Embryonic facial prominence (tissue), 1 donor: ENCODE data around the gene PIK3R5.
"Not testable (repeated sequence)": the region's sequence is repeated elsewhere in the genome, so short reads cannot be mapped to it uniquely, and the experiment has no call there.

Experiments
- DNase-seq: peaks from one replicate; pipeline ENCODE4 v3.0.0-alpha.2; 2016; ENCODE audit errors: extremely low spot score

The PIK3R5 gene, protein sequence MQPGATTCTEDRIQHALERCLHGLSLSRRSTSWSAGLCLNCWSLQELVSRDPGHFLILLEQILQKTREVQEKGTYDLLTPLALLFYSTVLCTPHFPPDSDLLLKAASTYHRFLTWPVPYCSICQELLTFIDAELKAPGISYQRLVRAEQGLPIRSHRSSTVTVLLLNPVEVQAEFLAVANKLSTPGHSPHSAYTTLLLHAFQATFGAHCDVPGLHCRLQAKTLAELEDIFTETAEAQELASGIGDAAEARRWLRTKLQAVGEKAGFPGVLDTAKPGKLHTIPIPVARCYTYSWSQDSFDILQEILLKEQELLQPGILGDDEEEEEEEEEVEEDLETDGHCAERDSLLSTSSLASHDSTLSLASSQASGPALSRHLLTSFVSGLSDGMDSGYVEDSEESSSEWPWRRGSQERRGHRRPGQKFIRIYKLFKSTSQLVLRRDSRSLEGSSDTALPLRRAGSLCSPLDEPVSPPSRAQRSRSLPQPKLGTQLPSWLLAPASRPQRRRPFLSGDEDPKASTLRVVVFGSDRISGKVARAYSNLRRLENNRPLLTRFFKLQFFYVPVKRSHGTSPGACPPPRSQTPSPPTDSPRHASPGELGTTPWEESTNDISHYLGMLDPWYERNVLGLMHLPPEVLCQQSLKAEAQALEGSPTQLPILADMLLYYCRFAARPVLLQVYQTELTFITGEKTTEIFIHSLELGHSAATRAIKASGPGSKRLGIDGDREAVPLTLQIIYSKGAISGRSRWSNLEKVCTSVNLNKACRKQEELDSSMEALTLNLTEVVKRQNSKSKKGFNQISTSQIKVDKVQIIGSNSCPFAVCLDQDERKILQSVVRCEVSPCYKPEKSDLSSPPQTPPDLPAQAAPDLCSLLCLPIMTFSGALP

DNA sequence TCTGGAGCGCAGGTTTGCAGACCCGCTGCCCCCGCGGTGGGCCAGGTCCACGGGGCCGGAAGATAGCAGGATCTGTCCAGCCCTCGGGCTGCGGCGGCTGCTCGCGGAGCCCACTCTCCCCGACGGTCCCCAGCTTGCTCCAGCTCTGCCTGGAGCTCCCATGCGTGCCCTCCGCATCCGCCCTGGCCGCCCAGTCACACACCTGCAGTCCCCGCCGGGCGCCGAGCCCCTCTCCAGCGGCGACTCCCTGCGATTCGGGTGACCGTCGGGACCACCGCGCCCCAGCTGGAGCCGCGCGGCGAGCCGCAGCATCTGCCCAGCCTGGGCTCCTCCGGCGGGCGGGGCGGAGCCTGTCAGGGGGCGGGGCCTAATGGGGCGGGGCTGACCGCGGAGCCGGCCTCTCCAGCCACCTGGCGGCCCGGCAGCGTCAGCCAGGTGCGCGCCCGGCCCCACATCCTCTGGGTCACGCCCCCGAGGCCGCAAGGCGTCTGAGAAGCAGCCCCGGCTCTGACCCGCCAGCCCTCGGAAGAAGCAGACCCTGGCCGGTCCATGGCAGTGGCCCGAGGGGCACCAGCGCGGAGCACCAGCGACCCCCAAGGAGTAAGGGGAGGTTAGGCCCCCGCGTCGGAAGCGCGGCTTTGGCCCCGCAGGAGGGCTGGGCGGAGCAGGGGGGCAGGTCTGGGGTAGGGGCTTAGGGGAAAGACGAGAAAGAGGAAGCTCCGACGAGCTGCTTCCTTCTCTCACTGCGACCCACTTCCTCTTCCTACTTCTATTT lies at the start of gene PIK3R5:
TSS of gene PIK3R5 (minus strand) at position 314 of the 775 bp plus-strand sequence. CDS start 54,213 bp downstream, outside the sequence.
- no peak for DNase-seq

DNA sequence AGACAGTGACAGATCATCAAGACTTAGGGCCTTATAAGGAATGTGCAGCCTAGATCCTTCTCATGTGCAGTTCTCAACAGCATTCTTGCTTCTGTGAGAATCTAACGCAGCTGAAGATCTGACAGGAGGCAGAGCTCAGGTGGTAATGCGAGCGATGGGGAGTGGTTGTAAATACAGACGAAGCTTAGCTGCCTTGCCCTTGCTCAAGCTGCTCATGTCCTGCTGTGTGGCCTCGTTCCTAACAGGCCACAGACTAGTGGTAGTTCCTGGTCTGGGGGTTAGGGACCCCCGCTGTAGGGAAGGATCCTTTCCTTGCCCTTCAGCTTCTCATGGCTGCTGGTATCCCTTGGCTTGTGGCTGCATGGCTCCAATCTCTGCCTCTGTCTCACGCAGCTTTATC lies 45.5 kb upstream of the PIK3R5 start:
- no peak for DNase-seq

DNA sequence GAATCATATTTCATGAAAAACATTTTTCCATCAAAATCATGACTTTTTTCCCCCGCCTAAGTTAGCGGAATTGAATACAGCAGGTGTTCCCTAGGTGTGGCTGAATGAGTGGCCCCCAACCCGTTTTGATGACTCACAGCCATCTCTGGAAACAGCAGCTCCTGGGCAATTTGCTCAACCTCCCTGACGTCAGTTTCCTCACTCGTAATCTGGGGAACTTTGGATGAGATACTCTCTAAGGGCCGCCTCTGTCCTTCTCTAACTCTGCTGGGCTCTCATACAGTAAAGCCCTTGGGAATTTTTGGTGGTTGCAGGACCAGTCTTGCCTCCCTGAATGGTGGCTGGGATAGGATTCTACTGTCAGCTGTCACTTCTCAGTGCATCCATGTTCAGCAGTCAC lies 44.2 kb upstream of the PIK3R5 start:
- no peak for DNase-seq

DNA sequence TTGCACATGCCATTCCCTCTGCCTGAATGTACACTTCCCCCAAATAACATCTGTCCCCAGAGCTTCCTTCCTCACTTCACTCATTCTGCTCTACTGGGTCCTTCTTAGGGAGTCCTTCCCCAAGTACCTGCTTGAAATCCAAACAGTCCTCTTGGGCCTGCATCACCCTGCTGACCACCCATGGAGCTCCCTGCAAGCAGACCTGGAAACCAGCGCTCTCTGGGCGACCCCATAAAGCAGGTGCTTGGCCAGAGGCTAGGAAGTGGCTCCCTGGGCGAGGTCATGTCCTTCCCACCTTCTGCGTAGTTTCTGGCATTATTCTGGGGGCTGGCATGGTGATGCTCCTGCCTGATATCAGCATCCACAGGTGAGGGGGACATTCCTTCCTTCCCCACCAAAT lies 43.6 kb upstream of the PIK3R5 start:
- DNase-seq, result no peak

DNA sequence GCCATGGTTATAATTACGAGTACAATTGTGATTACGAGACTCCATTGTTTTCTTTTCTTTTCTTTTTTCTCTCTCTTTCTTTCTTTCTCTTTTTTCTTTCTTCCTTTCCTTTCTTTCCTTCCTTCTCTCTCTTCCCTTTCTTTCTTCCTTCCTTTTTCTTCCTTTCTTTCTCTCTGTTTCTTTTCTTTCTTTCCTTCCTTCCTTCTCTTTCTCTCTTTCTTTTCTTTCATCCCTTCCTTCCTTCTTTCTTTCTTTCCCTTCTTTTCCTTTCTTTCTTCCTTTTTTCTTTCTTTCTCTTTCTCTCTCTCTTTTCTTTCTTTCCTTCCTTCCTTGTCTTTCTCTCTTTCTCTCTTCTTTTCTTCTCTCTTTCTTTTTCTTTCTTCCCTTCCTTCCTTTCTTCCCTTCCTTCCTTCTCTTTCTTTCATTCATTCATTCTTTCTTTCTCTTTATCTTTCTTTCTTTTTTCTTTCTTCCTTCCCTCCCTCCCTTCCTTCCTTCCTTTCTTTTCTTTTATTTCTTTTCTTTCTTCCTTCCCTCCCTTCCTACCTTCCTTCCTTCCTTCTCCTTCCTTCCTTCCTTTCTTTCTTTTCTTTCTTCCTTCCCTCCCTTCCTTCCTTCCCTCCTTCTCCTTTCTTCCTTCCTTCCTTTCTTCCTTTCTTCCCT lies 41.7 kb upstream of the PIK3R5 start:
- DNase-seq, result no peak

DNA sequence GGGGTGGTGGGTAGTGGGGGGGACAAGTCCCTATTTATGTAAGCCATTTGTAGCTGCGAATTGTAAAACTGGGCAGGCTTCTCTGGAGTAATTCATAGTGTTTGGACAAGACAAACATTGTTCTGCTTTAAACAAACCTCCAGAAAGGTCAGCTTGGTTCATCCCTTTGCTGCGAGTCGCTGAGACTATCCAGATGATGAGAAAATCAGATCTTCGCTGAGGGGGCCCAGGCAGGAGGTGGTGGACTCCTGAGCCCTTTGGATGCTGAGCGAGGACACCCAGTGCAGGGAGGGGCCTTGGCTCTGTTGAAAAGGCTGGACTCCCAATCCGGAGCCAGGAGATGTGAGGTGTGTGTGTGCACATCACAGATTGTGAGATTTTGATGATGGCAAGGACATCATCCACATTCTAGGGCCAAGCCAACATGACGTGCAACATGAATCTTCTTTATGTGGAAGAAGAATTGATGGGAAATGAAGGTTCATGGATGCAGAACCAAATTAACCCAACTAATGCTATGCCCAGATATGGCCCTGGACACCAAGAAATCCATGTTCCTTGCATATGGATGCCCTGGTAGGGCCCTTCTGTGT lies 40.8 kb upstream of the PIK3R5 start:
- no peak for DNase-seq

DNA sequence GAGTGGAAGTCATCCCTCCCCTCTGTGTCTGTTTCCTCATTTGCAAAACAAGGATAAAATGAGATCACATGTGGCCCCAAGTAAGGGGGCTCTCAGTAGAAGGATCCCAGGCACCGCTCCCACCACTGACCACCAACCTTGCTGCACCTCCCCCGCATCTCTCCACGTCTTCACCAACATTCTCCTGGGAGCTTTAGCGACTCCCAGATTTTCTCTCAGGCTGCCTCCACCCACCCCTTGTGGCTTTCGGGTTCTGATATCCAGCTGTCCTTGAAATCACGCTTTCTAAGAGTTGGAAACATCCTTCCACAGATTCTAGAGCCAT lies 39.4 kb upstream of the PIK3R5 start:
- DNase-seq, result no peak

DNA sequence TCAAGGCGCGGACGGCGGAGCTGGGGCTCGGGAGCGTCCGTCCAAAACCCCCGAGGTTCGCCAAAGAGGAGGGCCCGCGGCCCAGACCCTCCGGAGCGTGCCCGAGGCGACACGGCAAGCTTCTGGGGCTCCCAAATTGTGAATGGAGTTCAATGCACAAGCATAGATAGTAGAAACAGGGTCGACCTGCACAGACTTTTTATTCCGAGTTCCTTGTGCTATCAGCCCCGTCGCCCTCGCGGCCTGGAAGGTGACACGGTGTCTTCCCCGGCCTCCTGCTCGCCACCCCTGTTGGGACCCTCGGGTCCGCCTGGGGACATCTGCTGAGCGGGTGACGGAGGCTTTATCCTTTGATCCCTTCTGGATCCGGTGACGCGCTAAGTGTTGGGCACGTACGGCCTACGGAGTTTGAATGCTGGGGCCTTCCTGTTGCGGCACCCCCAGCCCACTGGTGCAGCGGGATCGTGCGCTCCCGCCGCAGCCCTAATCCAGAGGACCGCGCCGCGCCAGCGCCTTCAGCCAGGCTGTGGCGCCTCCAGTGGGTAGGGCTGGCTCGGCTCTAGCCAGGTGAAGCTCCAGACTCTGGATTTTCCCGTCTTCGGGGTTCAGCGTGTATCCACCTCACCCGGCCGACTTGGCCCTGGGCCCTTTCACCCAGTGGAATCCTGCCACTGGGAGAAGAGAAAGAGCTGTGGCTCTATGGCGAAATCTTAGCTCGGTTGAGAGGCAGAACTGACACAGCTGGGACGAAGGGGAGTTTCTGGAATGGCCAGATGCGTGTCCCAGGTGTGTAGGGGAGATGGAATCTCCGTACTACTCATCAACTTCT lies 38.8 kb upstream of the PIK3R5 start:
- DNase-seq, result no peak

DNA sequence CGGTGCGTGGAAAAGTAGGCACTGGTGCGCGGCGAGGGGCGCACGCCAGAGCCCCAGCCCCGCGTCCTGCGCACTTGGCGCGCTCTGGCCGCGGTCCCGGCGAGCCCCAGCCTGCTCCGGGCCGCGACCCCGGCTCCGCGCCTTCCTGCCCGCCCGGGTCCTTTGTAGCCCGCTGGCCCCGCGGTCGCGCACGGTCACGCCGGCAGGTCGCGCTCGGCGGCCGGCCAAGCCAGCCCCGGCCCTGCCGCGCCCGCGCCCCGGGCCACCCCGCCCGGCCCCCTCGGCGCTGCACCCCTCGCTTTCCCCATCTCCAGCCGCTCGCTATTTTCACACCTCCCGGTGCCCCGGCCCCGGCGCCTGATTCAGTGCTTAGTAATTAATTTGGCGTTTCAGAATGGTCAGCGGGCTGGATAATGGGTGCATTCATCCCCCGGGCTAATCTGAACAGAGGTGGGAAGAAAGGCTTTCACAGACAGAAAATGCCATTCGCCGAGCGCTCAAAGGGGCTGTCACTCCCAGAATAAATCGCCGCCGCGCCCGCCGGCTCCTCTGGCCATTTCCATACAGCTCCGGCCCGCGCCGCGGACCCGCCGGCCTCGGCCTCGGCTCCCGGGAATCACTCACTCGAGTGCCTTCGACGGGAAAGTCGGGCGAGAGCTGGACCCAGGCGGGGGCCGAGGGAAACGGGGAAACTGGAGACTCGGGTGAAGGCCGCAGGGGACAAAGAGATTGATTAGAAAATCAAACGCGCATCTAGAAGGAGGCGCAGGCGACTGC lies 38.0 kb upstream of the PIK3R5 start:
- no peak for DNase-seq

DNA sequence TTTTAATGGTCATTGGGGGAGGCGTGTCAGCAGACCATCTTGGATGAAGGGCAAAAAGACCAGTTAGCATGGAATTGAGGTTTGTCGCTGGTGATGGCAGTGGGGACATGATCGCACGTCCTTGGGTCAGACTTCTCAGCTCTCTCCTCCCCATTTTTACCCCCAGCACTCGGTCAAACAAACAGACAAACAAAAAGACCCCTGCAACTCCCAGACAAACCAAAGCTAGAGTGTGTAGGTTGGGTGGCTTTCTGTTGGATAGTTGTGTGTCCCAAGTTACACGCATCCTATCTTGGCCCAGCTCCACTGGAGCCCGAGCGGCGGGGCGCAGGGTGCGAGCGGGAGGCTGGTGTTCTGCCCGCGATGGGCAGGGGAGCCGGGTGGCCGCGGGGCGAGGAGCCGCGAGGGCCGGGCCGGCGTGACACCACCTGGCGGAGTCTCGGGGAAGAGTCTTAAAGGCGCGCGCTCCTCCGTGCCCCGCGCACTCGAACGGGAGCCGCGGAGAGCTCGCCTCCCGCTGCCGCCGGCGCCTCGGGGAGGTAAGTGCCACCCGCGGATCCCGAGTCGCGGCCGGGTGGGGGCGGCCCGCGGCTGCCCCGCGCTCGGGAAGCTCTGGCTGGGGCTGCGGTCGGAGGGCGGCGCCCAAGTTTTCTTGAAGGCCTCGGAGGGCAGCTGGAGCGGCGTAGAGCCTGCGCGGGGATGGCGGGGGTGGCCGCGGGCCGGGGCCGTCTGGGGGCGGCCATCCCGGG lies 37.3 kb upstream of the PIK3R5 start:
- DNase-seq, result no peak

DNA sequence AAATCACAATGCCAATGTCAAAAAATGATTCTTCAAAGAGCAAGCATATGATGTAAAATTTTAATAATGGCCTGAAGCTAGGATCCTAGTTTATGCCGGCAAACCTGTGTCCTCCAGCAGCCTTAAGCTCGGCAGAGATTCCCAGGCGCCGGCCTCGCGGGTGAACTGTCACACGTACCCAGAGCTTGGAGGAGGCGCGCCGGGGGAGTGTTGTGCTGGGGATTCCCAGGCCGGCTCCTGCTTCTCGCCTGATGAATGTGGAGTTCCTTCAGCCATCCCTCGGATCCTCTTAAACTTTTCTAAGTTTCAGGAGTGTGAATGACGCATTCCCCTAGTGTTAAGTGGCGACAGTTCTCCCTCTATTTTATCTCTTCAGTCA lies 36.7 kb upstream of the PIK3R5 start:
- DNase-seq, result no peak

DNA sequence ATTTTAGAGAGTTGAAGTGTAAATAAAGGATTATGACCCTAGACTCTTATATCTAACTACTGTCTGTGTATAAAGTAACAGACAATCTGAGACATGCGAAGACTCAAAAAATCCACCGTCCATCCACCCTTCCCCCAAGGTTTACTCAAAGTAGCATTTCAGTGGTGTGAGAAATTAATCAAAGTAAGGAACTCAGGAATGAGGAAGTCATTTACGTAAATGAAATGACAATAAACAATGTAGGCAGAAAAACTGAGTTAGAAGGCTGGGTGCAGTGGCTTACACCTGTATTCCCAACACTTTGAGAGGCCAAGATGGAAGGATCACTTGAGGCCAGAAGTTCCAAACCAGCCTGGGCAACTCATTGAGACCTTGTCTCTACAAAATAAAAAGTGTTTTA lies 36.1 kb upstream of the PIK3R5 start:
- no peak for DNase-seq

DNA sequence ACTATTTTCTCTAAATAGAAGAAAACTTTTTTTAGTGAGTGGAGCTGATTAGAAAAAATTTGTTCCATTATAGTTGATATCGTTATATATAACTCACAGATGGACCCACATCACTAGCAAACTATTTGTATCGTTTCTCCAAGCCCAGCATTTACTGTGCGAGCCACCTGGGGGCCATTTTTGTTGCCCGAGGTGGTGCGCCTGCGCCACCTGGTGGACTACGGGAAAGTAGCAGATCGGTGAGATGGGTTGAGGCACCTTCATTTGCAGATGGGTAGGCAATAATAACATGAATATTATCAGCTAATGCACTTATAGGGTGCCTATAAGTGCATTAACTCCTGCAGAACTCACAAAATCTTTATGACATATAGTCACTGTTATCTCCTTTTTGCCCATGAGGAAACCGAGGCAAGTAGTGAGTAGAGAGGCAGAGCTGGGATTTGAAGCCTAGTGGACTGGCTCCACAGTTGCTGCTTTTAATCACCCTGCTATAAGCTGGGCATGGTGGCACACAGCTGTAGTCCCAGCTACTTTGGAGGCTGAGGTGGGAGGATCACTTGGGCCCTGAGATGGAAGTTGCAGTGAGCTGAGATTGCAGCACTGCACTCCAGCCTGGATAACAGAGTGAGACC lies 32.6 kb upstream of the PIK3R5 start:
- DNase-seq, result no peak

DNA sequence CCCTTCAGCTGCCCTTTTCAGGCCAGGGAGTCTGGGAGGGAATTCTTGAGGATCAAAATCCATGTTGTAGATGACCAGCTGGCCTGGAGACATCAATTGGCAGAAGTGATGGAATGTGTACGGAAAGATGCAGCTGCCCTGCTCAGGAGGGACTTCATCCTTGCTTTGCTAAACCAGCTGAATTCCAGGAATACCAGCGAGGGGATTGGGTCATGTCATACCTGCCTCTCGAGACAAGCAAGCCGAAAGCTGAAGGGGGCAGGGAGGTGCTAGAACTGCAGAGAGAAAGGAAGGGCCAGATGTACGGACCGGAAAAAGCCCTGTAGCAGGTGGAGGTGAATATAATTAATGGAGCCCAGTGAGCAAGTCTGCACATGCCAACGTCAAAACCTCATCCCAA lies 30.2 kb upstream of the PIK3R5 start:
- no peak for DNase-seq

DNA sequence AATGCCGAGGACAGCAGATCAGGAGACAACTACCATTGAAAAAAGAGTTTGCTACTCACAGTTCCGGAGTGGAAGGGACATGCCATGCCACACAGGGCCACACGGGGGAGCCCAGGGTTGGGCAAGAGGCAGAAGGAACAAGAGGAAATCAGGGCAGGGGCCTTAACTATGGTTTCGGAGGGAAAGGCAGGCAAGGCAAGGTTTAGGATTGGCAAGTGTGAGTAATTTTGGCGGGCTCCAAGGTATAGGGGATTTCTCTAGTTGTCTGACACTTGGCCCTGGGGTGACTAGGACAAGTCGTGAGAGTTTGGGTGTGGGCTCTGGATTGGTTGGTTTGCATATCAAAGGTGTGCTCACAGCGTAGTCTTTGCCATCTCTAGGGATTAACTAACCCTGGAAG lies 28.8 kb upstream of the PIK3R5 start:
- DNase-seq, result no peak

DNA sequence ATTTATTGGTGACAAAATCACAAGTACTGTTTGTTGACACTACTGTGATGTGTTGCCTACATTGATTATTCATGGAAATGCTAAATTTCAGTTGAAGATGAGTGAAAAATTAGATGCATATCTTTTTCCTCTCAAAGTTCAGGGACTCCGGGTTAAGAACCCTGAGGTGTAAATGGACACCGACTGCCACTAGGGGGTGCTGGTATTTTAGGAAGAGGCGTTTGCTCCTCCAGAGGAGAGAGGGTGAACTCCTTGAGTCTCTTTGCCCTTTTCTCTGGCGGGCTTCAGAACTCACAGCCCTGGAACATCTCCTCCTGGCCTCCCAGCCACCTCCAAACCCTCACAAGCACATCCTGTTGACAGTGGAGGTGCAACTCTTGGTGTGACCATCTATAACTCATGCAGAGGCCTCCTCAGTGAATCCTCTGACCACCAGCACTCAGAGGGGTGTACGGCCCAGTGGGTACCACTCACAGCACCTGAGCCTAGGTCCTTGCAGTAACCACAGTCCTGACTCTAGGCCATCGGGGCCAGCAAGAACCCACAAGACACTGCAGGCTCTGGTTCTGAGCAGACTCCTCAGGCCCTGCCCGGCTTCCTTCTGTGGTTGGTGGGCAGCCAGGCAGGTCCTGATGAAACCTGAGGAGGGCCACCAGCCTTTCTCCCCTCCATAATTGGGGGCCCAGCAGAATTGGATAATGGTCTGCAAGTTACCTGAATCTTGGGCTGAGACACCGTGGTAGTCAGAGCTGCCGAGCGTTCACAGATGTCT lies 26.2 kb upstream of the PIK3R5 start:
- DNase-seq, result no peak

DNA sequence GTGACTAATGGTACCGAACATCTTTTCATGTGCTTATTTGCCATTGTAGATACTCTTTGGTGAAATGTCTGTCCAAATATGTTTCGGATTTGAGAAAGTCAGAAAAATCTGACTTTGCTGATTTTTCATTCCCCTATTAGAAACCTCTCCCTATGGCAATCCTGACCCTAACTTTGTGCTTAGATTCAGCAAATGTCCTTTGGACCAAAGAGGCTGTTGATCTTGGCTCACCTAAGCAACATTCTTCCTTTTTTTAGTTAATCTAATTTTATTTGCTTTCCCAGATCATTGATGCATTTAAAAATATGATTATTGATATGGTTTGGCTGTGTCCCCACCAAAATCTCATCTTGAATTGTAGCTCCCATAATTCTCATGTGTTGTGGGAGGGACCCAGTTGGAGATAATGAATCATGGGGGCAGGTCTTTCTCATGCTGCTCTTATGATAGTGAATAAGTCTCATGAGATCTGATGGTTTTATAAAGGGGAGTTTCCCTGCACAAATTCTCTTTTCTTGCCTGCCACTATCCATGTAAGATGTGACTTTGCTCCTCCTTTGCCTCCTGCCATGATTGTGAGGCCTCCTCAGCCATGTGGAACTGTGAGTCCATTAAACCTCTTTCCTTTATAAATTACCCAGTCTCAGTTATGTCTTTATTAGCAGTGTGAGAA lies 22.9 kb upstream of the PIK3R5 start:
- DNase-seq, result not testable (repeated sequence)
